Keratinocyte (primary cell): ENCODE results near the gene DBNDD2.

Experiments used
- EZH2 ChIP-seq: IDR thresholded peaks from one replicate; pipeline ENCODE4 v1.6.1; 2012; ENCODE audit warnings: inconsistent platforms, mild to moderate bottlenecking, low read length, moderate library complexity
- TF ChIP-seq, protein P1 (sequence below), 3 experiments: IDR thresholded peaks in 1 of 3; conservative IDR thresholded peaks in 1 of 3; optimal IDR thresholded peaks in 1 of 3; 2 replicates in 2 of 3; 3 replicates in 1 of 3; pipeline versions ENCODE3 to v1.5.1; 2011; ENCODE audit warnings: low read length in 3 of 3, mild to moderate bottlenecking in 3 of 3, moderate library complexity in 2 of 3, control low read depth in 1 of 3, inconsistent platforms in 1 of 3; ENCODE audit not compliant: insufficient read depth in 2 of 3; ENCODE audit errors: extremely low read depth in 1 of 3

DNA sequence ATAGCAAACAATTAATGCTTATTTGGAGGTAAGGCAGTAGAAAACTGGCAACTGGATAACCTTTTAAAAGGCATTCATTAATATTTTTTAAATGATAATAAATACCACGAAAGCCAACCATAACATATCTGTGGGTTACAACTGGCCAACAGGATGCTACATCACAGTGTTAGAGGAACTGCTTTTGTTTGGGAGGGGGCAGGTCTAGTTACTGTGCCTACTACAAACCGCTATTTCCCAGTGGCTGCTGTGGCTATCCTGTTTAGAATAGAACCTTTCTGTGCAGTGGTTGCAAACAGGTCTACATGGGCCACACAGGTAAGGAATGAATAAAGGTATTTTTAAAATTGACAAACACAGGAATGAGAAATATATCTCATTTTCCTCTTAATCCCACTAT is 8.8 kb downstream of the DBNDD2 start:
- TF ChIP-seq, protein P1, sequence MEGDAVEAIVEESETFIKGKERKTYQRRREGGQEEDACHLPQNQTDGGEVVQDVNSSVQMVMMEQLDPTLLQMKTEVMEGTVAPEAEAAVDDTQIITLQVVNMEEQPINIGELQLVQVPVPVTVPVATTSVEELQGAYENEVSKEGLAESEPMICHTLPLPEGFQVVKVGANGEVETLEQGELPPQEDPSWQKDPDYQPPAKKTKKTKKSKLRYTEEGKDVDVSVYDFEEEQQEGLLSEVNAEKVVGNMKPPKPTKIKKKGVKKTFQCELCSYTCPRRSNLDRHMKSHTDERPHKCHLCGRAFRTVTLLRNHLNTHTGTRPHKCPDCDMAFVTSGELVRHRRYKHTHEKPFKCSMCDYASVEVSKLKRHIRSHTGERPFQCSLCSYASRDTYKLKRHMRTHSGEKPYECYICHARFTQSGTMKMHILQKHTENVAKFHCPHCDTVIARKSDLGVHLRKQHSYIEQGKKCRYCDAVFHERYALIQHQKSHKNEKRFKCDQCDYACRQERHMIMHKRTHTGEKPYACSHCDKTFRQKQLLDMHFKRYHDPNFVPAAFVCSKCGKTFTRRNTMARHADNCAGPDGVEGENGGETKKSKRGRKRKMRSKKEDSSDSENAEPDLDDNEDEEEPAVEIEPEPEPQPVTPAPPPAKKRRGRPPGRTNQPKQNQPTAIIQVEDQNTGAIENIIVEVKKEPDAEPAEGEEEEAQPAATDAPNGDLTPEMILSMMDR (optimal IDR thresholded peaks at IDR 0.05 in 1 of 3, IDR thresholded peaks at IDR 0.05 in 1 of 3, conservative IDR thresholded peaks at IDR 0.05 in 1 of 3; ENCODE audit: extremely low read depth in 1 of 3, insufficient read depth in 2 of 3, low read length in 3 of 3), result no peak
- no peak for TF ChIP-seq EZH2
